ENCODE results near the gene MAPK8IP3. TPM values are rescaled to one million over a fixed set of nuclear protein-coding genes. Genes with fewer than 3 reads are reported as not detected.

MAPK8IP3 gene
- polyA plus RNA-seq, 3 donors = 1.1 to 185 (median 2.1) TPM

DNA sequence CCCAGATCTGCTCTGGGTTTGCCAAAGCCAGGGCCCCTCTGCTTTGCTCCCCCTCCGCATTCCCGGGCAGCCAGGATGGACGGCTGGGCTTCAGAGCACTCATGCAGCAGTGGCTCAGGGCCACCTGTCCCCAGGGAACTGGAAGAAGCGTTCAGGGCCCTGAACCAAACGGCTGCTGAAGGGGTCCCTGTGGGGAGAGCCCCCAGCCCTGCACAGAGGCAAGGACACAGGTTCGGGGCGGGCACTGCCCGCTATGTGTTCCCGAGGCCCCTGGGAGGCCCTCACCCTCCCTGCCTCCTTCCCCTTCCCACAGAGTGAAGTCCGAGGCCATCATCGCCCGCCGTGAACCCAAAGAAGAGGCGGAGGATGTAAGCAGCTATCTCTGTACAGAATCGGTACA lies 54.9 kb downstream of the MAPK8IP3 start:
- no peak overlapping the region for H3K27ac ChIP-seq (ENCODE audit: low read depth in 1 of 2, low read length in 2 of 2)
- no peak for DNase-seq
- no peak overlapping the region for H3K4me2 ChIP-seq (replicated peaks; ENCODE audit: extremely low read depth, low read length, poor library complexity, severe bottlenecking)
- H3K4me3 ChIP-seq (replicated peaks in 1 of 3; ENCODE audit: low read depth in 2 of 3, low read length in 3 of 3) = no peak overlapping the region
- H3K27me3 Mint-ChIP-seq (ENCODE audit: low read depth in 3 of 3) = peaks cover 0 to 3% (median 2%) of the 10 kb centered on the region in 3 donors
- no peak overlapping the region for H3K9ac ChIP-seq (ENCODE audit: insufficient read depth, low read length, poor library complexity, severe bottlenecking)
- intact Hi-C loops (cut with micrococcal nuclease) = no loop called here
- 98% methylated on average over 13 of the region's 15 CpGs for WGBS (ENCODE audit: insufficient coverage)
- H3K36me3 ChIP-seq (replicated peaks in 1 of 2; ENCODE audit: control insufficient read depth in 1 of 2, insufficient read depth in 2 of 2, low read length in 2 of 2) = peaks cover 80 to 84% of the 10 kb centered on the region in 2 donors
- no peaks in the 10 kb centered on the region for H3K4me1 ChIP-seq (ENCODE audit: control insufficient read depth in 1 of 2, insufficient read depth in 2 of 2, low read length in 2 of 2)
- peaks cover 8% of the 10 kb centered on the region for H4K20me1 ChIP-seq (ENCODE audit: insufficient read depth, low read length)
- H3K4me3 Mint-ChIP-seq = no peak overlapping the region
- H3K9me3 Mint-ChIP-seq = peaks cover 0 to 2% (median 0%) of the 10 kb centered on the region in 7 donors
- H3K27me3 ChIP-seq (ENCODE audit: control insufficient read depth in 2 of 2, insufficient read depth in 2 of 2, low read length in 2 of 2) = no peaks in the 10 kb centered on the region
- peaks cover 41 to 82% of the 10 kb centered on the region in 2 donors for H3K36me3 Mint-ChIP-seq
- H2AFZ ChIP-seq (ENCODE audit: insufficient read depth, low read depth, low read length, poor library complexity, severe bottlenecking) = no peak overlapping the region
- H3K79me2 ChIP-seq (ENCODE audit: insufficient read depth, low read length) = no peaks in the 10 kb centered on the region
- H3K27ac Mint-ChIP-seq = no peak overlapping the region
- H3K4me1 Mint-ChIP-seq = no peaks in the 10 kb centered on the region
- no peaks in the 10 kb centered on the region for H3K9me3 ChIP-seq (replicated peaks in 1 of 2; ENCODE audit: control insufficient read depth in 1 of 2, insufficient read depth in 1 of 2, low read length in 2 of 2)
- TF ChIP-seq, protein P1, sequence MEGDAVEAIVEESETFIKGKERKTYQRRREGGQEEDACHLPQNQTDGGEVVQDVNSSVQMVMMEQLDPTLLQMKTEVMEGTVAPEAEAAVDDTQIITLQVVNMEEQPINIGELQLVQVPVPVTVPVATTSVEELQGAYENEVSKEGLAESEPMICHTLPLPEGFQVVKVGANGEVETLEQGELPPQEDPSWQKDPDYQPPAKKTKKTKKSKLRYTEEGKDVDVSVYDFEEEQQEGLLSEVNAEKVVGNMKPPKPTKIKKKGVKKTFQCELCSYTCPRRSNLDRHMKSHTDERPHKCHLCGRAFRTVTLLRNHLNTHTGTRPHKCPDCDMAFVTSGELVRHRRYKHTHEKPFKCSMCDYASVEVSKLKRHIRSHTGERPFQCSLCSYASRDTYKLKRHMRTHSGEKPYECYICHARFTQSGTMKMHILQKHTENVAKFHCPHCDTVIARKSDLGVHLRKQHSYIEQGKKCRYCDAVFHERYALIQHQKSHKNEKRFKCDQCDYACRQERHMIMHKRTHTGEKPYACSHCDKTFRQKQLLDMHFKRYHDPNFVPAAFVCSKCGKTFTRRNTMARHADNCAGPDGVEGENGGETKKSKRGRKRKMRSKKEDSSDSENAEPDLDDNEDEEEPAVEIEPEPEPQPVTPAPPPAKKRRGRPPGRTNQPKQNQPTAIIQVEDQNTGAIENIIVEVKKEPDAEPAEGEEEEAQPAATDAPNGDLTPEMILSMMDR (IDR thresholded peaks at IDR 0.05) = no peak

DNA sequence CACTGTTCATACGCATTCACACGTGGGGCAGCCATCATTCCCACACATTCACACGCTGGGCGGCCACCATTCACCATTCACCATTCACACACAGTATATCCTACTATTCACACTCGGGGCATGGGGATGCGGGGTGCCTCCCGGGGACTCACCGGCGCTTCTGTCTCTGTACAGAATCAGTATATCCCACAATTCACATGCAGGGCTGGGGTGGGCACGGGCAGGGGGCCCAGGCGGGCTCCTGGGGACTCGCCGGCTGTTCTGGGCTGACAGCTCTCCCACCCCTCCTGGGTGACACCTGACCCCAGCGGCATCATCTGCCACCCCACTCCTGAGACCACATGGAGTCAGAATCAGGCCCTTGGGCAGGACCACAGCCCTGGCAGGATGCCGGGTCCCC lies 55.8 kb downstream of the MAPK8IP3 start:
- intact Hi-C loops (cut with micrococcal nuclease) = no loop called here
- H3K27ac Mint-ChIP-seq = no peak overlapping the region

More for the DNA sequence above, 55.8 kb downstream of the MAPK8IP3 start:
- DNase-seq = no peak
- no peaks in the 10 kb centered on the region for H3K79me2 ChIP-seq (ENCODE audit: insufficient read depth, low read length)
- H4K20me1 ChIP-seq (ENCODE audit: insufficient read depth, low read length) = peaks cover 14% of the 10 kb centered on the region
- no peaks in the 10 kb centered on the region for H3K4me1 ChIP-seq (ENCODE audit: control insufficient read depth in 1 of 2, insufficient read depth in 2 of 2, low read length in 2 of 2)
- H3K36me3 ChIP-seq (replicated peaks in 1 of 2; ENCODE audit: control insufficient read depth in 1 of 2, insufficient read depth in 2 of 2, low read length in 2 of 2) = peaks cover 85 to 92% of the 10 kb centered on the region in 2 donors
- H3K27me3 ChIP-seq (ENCODE audit: control insufficient read depth in 2 of 2, insufficient read depth in 2 of 2, low read length in 2 of 2) = no peaks in the 10 kb centered on the region
- H3K4me2 ChIP-seq (replicated peaks; ENCODE audit: extremely low read depth, low read length, poor library complexity, severe bottlenecking) = no peak overlapping the region
- Mint-ChIP-seq H3K9me3 (peaks cover 0 to 2% (median 0%) of the 10 kb centered on the region in 7 donors), H3K4me1 (no peaks in the 10 kb centered on the region), H3K27me3 (ENCODE audit: low read depth in 3 of 3) (peaks cover 0 to 3% (median 2%) of the 10 kb centered on the region in 3 donors), H3K4me3 (no peak overlapping the region), H3K36me3 (peaks cover 42 to 83% of the 10 kb centered on the region in 2 donors)
- TF ChIP-seq, protein P1 (IDR thresholded peaks at IDR 0.05) = no peak
- WGBS (ENCODE audit: insufficient coverage) = 99% methylated on average over 8 of the region's 15 CpGs
- H3K9ac ChIP-seq (ENCODE audit: insufficient read depth, low read length, poor library complexity, severe bottlenecking) = no peak overlapping the region
- H3K9me3 ChIP-seq (replicated peaks in 1 of 2; ENCODE audit: control insufficient read depth in 1 of 2, insufficient read depth in 1 of 2, low read length in 2 of 2) = no peaks in the 10 kb centered on the region
- no peak overlapping the region for H2AFZ ChIP-seq (ENCODE audit: insufficient read depth, low read depth, low read length, poor library complexity, severe bottlenecking)
- no peak overlapping the region for H3K27ac ChIP-seq (ENCODE audit: low read depth in 1 of 2, low read length in 2 of 2)
- no peak overlapping the region for H3K4me3 ChIP-seq (replicated peaks in 1 of 3; ENCODE audit: low read depth in 2 of 3, low read length in 3 of 3)
